ENCODE data around the gene NR6A1. TPM values are rescaled to one million over a fixed set of nuclear protein-coding genes. Genes with fewer than 3 reads are reported as not detected.

Gene NR6A1
- polyA plus RNA-seq, 1 donor from 2014 or later = 4.3 TPM

GRCh38 chr9:124769549-124770358, 1.4 kb downstream of the NR6A1 start:
- H3K9me2 ChIP-seq (ENCODE audit: insufficient read depth, low read length) = no peaks in the 10 kb centered on the region
- no peaks in the 10 kb centered on the region for H3K36me3 ChIP-seq (ENCODE audit: insufficient read depth, low read length)
- TF ChIP-seq TAF1 (IDR thresholded peaks at IDR 0.05; ENCODE audit: low read depth) = no peak
- TF ChIP-seq MXI1 (conservative IDR thresholded peaks at IDR 0.05; ENCODE audit: poor library complexity, severe bottlenecking) = no peak
- TF ChIP-seq RAD21 (conservative IDR thresholded peaks at IDR 0.05) = no peak
- TF ChIP-seq POLR2AphosphoS5 (IDR thresholded peaks at IDR 0.05) = no peak
- TF ChIP-seq, protein P1, sequence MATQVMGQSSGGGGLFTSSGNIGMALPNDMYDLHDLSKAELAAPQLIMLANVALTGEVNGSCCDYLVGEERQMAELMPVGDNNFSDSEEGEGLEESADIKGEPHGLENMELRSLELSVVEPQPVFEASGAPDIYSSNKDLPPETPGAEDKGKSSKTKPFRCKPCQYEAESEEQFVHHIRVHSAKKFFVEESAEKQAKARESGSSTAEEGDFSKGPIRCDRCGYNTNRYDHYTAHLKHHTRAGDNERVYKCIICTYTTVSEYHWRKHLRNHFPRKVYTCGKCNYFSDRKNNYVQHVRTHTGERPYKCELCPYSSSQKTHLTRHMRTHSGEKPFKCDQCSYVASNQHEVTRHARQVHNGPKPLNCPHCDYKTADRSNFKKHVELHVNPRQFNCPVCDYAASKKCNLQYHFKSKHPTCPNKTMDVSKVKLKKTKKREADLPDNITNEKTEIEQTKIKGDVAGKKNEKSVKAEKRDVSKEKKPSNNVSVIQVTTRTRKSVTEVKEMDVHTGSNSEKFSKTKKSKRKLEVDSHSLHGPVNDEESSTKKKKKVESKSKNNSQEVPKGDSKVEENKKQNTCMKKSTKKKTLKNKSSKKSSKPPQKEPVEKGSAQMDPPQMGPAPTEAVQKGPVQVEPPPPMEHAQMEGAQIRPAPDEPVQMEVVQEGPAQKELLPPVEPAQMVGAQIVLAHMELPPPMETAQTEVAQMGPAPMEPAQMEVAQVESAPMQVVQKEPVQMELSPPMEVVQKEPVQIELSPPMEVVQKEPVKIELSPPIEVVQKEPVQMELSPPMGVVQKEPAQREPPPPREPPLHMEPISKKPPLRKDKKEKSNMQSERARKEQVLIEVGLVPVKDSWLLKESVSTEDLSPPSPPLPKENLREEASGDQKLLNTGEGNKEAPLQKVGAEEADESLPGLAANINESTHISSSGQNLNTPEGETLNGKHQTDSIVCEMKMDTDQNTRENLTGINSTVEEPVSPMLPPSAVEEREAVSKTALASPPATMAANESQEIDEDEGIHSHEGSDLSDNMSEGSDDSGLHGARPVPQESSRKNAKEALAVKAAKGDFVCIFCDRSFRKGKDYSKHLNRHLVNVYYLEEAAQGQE (IDR thresholded peaks at IDR 0.05; ENCODE audit: borderline replicate concordance) = peak; percentile 29
- H3K9me3 ChIP-seq (ENCODE audit: low read length) = no peaks in the 10 kb centered on the region
- peak overlapping the region; percentile 79 for H3K9ac ChIP-seq (ENCODE audit: low read length)
- H3F3A ChIP-seq (ENCODE audit: insufficient read depth, low read length, poor library complexity, severe bottlenecking) = no peaks in the 10 kb centered on the region
- H3K4me3 ChIP-seq (ENCODE audit: low read length) = peak overlapping the region; percentile 90
- H2AFZ ChIP-seq (ENCODE audit: low read depth, low read length) = no peak overlapping the region
- H3K79me2 ChIP-seq (replicated peaks; ENCODE audit: insufficient read depth, low read length) = peaks cover 36% of the 10 kb centered on the region
- H3K4me2 ChIP-seq (ENCODE audit: low read length) = peak overlapping the region; percentile 79
- H3K27ac ChIP-seq (ENCODE audit: low read length) = no peak overlapping the region
- no peaks in the 10 kb centered on the region for H4K20me1 ChIP-seq (ENCODE audit: insufficient read depth)
- H3K27me3 ChIP-seq (ENCODE audit: insufficient read depth, low read depth, low read length) = peaks cover 31% of the 10 kb centered on the region

- TF ChIP-seq RAD21 (conservative IDR thresholded peaks at IDR 0.05) (no peak), POLR2AphosphoS5 (IDR thresholded peaks at IDR 0.05) (peak; percentile 21)
- H2AFZ ChIP-seq (ENCODE audit: low read depth, low read length) = no peak overlapping the region
- H3K4me2 ChIP-seq (ENCODE audit: low read length) = peak overlapping the region; percentile 79
- no peaks in the 10 kb centered on the region for H4K20me1 ChIP-seq (ENCODE audit: insufficient read depth)
- peak overlapping the region; percentile 79 for H3K9ac ChIP-seq (ENCODE audit: low read length)
- H3K36me3 ChIP-seq (ENCODE audit: insufficient read depth, low read length) = no peaks in the 10 kb centered on the region
- H3F3A ChIP-seq (ENCODE audit: insufficient read depth, low read length, poor library complexity, severe bottlenecking) = no peaks in the 10 kb centered on the region
- peaks cover 36% of the 10 kb centered on the region for H3K79me2 ChIP-seq (replicated peaks; ENCODE audit: insufficient read depth, low read length)
- H3K9me3 ChIP-seq (ENCODE audit: low read length) = no peaks in the 10 kb centered on the region
- H3K9me2 ChIP-seq (ENCODE audit: insufficient read depth, low read length) = no peaks in the 10 kb centered on the region
- H3K27me3 ChIP-seq (ENCODE audit: insufficient read depth, low read depth, low read length) = peaks cover 31% of the 10 kb centered on the region
- H3K27ac ChIP-seq (ENCODE audit: low read length) = no peak overlapping the region
- peak overlapping the region; percentile 90 for H3K4me3 ChIP-seq (ENCODE audit: low read length)
Measured at GRCh38 chr9:124768750-124769548, 2.2 kb downstream of the NR6A1 start.

DNA sequence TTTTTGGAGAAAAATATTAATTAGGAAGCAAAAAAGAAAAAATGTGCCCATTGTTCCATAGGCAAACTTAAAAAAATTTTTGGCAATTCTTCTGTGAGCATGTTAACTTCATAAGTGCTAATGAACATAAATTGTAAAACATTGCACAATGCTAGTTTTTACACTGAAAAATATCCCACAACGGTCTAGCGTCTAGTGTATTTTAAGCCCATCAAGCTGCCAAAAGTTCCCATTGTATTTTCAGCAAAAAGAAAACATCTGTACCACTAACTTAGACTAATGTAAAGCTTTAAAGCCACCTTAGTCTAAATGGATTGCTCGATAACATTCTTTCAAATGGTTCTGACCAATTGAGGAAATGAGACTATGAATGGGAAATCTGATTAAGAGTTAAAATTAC, 2.8 kb downstream of the NR6A1 start:
- Histone ChIP-seq H3K4me2 (ENCODE audit: low read length) (peak overlapping the region; percentile 79), H3F3A (ENCODE audit: insufficient read depth, low read length, poor library complexity, severe bottlenecking) (no peaks in the 10 kb centered on the region), H3K9me2 (ENCODE audit: insufficient read depth, low read length) (no peaks in the 10 kb centered on the region), H3K9me3 (ENCODE audit: low read length) (no peaks in the 10 kb centered on the region), H3K27me3 (ENCODE audit: insufficient read depth, low read depth, low read length) (peaks cover 31% of the 10 kb centered on the region), H3K79me2 (replicated peaks; ENCODE audit: insufficient read depth, low read length) (peaks cover 39% of the 10 kb centered on the region), H3K27ac (ENCODE audit: low read length) (no peak overlapping the region), H2AFZ (ENCODE audit: low read depth, low read length) (no peak overlapping the region), H3K36me3 (ENCODE audit: insufficient read depth, low read length) (no peaks in the 10 kb centered on the region), H4K20me1 (ENCODE audit: insufficient read depth) (no peaks in the 10 kb centered on the region), H3K4me3 (ENCODE audit: low read length) (peak overlapping the region; percentile 90), H3K9ac (ENCODE audit: low read length) (no peak overlapping the region)
- TF ChIP-seq, protein P1 (IDR thresholded peaks at IDR 0.05; ENCODE audit: borderline replicate concordance) = no peak
- no peak for TF ChIP-seq RAD21 (conservative IDR thresholded peaks at IDR 0.05)
- no peak for TF ChIP-seq EP300 (conservative IDR thresholded peaks at IDR 0.05; ENCODE audit: poor library complexity, severe bottlenecking)
- no peak for TF ChIP-seq POLR2AphosphoS5 (IDR thresholded peaks at IDR 0.05)
